ENCODE data around the gene SMIM10L1.
A peak's percentile ranks its signal among the peaks of the same experiment; 100 is the strongest.

SMIM10L1 gene

DNA sequence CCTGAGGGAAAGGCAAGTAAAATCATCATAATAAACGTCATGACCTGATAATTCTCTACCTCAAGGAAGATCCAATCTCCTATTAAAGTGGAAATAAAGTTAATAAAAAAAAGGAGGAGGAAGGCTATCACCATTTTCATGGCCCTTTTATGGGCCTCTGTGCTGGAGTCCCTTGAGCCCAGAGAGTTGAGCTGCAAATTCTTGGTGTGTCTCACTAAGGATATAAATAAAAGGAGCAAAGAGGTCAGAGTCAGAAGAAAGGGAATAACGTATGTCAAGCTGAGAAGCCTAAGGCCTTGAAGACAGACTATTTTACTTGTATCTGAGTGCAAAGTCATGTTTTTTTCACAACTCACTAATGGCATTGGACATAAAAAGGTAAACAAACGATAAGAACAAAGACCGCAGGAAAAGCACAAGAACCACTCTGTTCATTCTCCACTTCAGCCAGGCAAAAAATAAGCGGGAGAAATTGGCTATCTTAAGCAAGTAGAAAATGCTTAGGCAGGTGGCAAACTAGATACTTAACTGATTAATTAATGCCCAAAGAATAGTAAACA is 12.0 kb upstream of the SMIM10L1 start:
- peaks cover 4% of the 10 kb centered on the region for H3K36me3 ChIP-seq (ENCODE audit: control insufficient read depth, insufficient read depth, low read length)
- no peaks in the 10 kb centered on the region for H3K27me3 ChIP-seq (ENCODE audit: control insufficient read depth, insufficient read depth, low read length)
- no peak overlapping the region for H3K4me3 ChIP-seq (ENCODE audit: low read length)
- H3K27ac ChIP-seq (ENCODE audit: low read depth, low read length) = no peak overlapping the region
- no peaks in the 10 kb centered on the region for H3K4me1 ChIP-seq (ENCODE audit: control insufficient read depth, insufficient read depth, low read length)
- no peak overlapping the region for H3K9ac ChIP-seq (ENCODE audit: low read length)

DNA sequence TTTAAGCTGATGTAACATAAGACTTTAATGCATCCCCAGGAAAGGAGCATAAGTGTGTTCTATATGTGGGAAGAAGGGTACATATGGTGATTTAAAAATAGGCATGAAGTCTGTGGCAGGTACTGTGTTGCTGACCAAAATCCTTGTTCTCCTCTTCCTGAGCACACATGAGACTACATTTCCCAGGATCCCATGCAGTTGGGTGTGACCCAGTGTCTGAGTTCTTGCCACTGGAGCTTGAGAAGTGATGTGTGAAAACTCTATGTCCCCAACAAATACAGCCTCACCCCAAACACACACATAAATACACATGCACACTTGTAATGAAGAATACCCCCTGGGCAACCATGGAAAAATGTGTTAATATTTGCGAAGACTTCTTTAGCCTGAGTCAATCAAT is 8.5 kb upstream of the SMIM10L1 start:
- Histone ChIP-seq H3K4me3 (ENCODE audit: low read length) (no peak overlapping the region), H3K27me3 (ENCODE audit: control insufficient read depth, insufficient read depth, low read length) (no peaks in the 10 kb centered on the region), H3K27ac (ENCODE audit: low read depth, low read length) (no peak overlapping the region), H3K9ac (ENCODE audit: low read length) (no peak overlapping the region), H3K36me3 (ENCODE audit: control insufficient read depth, insufficient read depth, low read length) (peaks cover 4% of the 10 kb centered on the region), H3K4me1 (ENCODE audit: control insufficient read depth, insufficient read depth, low read length) (no peaks in the 10 kb centered on the region)

DNA sequence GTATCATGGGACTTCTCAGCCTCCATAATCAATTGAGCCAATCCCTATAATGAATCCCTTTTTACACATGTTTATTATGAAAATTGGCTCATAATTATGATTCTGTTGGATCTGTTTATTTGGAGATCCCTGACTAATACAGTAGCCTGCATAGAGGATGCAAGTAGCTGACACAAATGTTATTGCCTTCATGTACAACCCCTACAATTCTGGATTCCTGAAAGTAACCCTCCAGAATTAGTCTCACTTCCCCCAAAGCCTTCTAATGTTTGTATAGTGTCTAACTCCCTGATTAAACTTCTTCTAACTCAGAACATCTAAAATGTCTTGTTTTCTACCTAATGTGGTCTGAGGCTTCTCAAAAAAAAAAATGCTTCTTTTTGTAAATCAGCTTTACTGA is 6.6 kb upstream of the SMIM10L1 start:
- H3K4me3 ChIP-seq (ENCODE audit: low read length) = no peak overlapping the region
- H3K27me3 ChIP-seq (ENCODE audit: control insufficient read depth, insufficient read depth, low read length) = no peaks in the 10 kb centered on the region
- peaks cover 4% of the 10 kb centered on the region for H3K36me3 ChIP-seq (ENCODE audit: control insufficient read depth, insufficient read depth, low read length)
- H3K9ac ChIP-seq (ENCODE audit: low read length) = no peak overlapping the region
- H3K27ac ChIP-seq (ENCODE audit: low read depth, low read length) = no peak overlapping the region
- peaks cover 4% of the 10 kb centered on the region for H3K4me1 ChIP-seq (ENCODE audit: control insufficient read depth, insufficient read depth, low read length)

DNA sequence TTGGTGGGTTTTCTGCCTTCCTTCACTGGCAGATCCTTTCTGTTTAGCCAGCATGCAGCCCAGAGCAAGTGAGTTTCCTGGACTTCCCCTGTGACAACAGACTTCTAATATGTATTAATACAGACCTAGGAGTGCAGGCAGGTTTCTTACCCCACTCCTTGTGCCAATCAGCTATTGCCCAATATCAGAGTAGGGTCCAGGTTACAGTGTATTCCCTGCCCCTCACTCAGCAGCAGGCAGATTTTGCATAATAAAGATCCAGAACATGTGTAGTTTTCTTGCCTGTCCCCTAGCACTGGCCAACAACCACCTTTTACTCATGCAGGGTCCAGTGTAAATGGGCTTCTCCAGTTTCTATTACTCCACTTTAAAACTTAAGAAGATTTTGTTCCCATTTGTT is 4.7 kb upstream of the SMIM10L1 start:
- H3K4me3 ChIP-seq (ENCODE audit: low read length) = no peak overlapping the region
- no peaks in the 10 kb centered on the region for H3K27me3 ChIP-seq (ENCODE audit: control insufficient read depth, insufficient read depth, low read length)
- H3K4me1 ChIP-seq (ENCODE audit: control insufficient read depth, insufficient read depth, low read length) = peaks cover 9% of the 10 kb centered on the region
- H3K36me3 ChIP-seq (ENCODE audit: control insufficient read depth, insufficient read depth, low read length) = peaks cover 4% of the 10 kb centered on the region
- H3K27ac ChIP-seq (ENCODE audit: low read depth, low read length) = no peak overlapping the region
- no peak overlapping the region for H3K9ac ChIP-seq (ENCODE audit: low read length)

DNA sequence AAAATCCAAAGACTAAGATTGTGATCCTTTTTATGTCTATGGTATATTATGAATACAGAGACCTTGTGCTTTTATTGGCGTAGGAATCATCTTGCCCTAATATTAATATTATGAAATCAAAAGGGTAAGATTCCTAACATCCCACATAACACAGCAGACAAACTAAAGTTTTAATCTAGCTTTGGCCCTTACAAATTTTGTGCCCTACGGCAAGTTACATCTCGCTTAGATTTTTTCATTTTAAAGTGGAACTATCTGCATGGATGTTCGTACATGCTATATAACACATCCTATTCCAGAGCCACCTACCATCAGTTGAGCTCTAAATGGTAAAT is 217 bp upstream of the SMIM10L1 start:
- no peaks in the 10 kb centered on the region for H3K36me3 ChIP-seq (ENCODE audit: control insufficient read depth, insufficient read depth, low read length)
- H3K9ac ChIP-seq (ENCODE audit: low read length) = peak overlapping the region; percentile 81
- H3K27ac ChIP-seq (ENCODE audit: low read depth, low read length) = peak overlapping the region; percentile 93
- peak overlapping the region; percentile 95 for H3K4me3 ChIP-seq (ENCODE audit: low read length)
- peaks cover 19% of the 10 kb centered on the region for H3K4me1 ChIP-seq (ENCODE audit: control insufficient read depth, insufficient read depth, low read length)
- no peaks in the 10 kb centered on the region for H3K27me3 ChIP-seq (ENCODE audit: control insufficient read depth, insufficient read depth, low read length)

GRCh38 chr12:11171969-11172675 is 1.1 kb downstream of the SMIM10L1 start:
- no peaks in the 10 kb centered on the region for H3K27me3 ChIP-seq (ENCODE audit: control insufficient read depth, insufficient read depth, low read length)
- peaks cover 19% of the 10 kb centered on the region for H3K4me1 ChIP-seq (ENCODE audit: control insufficient read depth, insufficient read depth, low read length)
- peak overlapping the region; percentile 93 for H3K27ac ChIP-seq (ENCODE audit: low read depth, low read length)
- H3K9ac ChIP-seq (ENCODE audit: low read length) = peak overlapping the region; percentile 60
- H3K4me3 ChIP-seq (ENCODE audit: low read length) = peak overlapping the region; percentile 95
- H3K36me3 ChIP-seq (ENCODE audit: control insufficient read depth, insufficient read depth, low read length) = no peaks in the 10 kb centered on the region

- Histone ChIP-seq H3K4me3 (ENCODE audit: low read length) (no peak overlapping the region), H3K27ac (ENCODE audit: low read depth, low read length) (no peak overlapping the region), H3K4me1 (ENCODE audit: control insufficient read depth, insufficient read depth, low read length) (peaks cover 18% of the 10 kb centered on the region), H3K9ac (ENCODE audit: low read length) (no peak overlapping the region), H3K27me3 (ENCODE audit: control insufficient read depth, insufficient read depth, low read length) (no peaks in the 10 kb centered on the region), H3K36me3 (ENCODE audit: control insufficient read depth, insufficient read depth, low read length) (no peaks in the 10 kb centered on the region)
These were observed 3.0 kb downstream of the SMIM10L1 start for GRCh38 chr12:11174022-11174421.

DNA sequence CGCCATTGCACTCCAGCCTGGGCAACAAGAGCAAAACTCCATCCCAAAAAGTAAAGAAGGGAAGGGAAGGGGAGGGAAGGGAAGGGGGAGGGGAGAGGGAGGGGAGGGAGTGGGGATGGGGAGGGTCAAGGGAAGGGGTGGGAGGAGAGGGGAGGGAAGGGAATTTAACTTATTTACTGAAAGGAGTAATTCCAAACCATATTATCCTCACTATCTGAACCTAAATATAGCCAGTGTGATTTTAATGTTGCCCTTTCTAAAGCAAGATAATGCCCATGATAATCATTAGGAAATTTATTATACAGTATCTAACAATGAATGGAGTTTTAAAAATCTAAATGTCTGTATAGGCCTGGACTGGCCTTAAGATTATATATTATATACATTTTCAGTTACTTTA is 7.3 kb downstream of the SMIM10L1 start:
- H3K36me3 ChIP-seq (ENCODE audit: control insufficient read depth, insufficient read depth, low read length) = no peaks in the 10 kb centered on the region
- peaks cover 2% of the 10 kb centered on the region for H3K4me1 ChIP-seq (ENCODE audit: control insufficient read depth, insufficient read depth, low read length)
- no peaks in the 10 kb centered on the region for H3K27me3 ChIP-seq (ENCODE audit: control insufficient read depth, insufficient read depth, low read length)
- no peak overlapping the region for H3K9ac ChIP-seq (ENCODE audit: low read length)
- no peak overlapping the region for H3K4me3 ChIP-seq (ENCODE audit: low read length)
- no peak overlapping the region for H3K27ac ChIP-seq (ENCODE audit: low read depth, low read length)

- no peak overlapping the region for H3K27ac ChIP-seq (ENCODE audit: low read depth, low read length)
- H3K36me3 ChIP-seq (ENCODE audit: control insufficient read depth, insufficient read depth, low read length) = no peaks in the 10 kb centered on the region
- H3K27me3 ChIP-seq (ENCODE audit: control insufficient read depth, insufficient read depth, low read length) = no peaks in the 10 kb centered on the region
- no peak overlapping the region for H3K4me3 ChIP-seq (ENCODE audit: low read length)
- no peak overlapping the region for H3K9ac ChIP-seq (ENCODE audit: low read length)
- H3K4me1 ChIP-seq (ENCODE audit: control insufficient read depth, insufficient read depth, low read length) = no peaks in the 10 kb centered on the region
These were observed 11.5 kb downstream of the SMIM10L1 start for GRCh38 chr12:11182529-11182928.

- H3K9ac ChIP-seq (ENCODE audit: low read length) = no peak overlapping the region
- H3K27me3 ChIP-seq (ENCODE audit: control insufficient read depth, insufficient read depth, low read length) = no peaks in the 10 kb centered on the region
- no peaks in the 10 kb centered on the region for H3K4me1 ChIP-seq (ENCODE audit: control insufficient read depth, insufficient read depth, low read length)
- no peaks in the 10 kb centered on the region for H3K36me3 ChIP-seq (ENCODE audit: control insufficient read depth, insufficient read depth, low read length)
- no peak overlapping the region for H3K4me3 ChIP-seq (ENCODE audit: low read length)
- no peak overlapping the region for H3K27ac ChIP-seq (ENCODE audit: low read depth, low read length)
These were observed 12.0 kb downstream of the SMIM10L1 start for GRCh38 chr12:11183011-11183410.

DNA sequence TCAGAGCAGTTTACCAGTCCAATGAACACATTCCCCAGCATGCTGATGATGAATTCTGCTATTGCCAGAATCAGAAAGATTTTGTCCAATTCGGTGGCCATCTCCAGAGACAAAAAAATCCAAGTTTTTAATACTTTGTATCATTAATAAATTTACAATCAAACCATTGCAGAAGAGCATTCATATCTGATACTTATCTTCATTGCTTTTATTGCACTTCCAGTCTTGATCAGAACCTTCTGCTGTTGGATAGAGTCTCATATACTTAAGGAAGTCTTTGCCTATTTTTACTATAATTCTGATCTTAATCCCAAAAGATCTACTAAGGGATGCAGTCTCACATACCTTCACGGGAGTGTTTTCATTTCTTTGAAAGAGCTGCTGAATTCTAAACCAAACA is 15.8 kb downstream of the SMIM10L1 start, which contains the start of gene TAS2R42:
TAS2R42 (minus strand) TSS at position 101 of the 400 bp plus-strand sequence; CDS start at position 101, 0 bp downstream.
- H3K4me1 ChIP-seq (ENCODE audit: control insufficient read depth, insufficient read depth, low read length) = no peaks in the 10 kb centered on the region
- H3K36me3 ChIP-seq (ENCODE audit: control insufficient read depth, insufficient read depth, low read length) = no peaks in the 10 kb centered on the region
- H3K4me3 ChIP-seq (ENCODE audit: low read length) = no peak within 1 kb of the TSS
- H3K27me3 ChIP-seq (ENCODE audit: control insufficient read depth, insufficient read depth, low read length) = no peaks in the 10 kb centered on the region
- no peak within 1 kb of the TSS for H3K27ac ChIP-seq (ENCODE audit: low read depth, low read length)
- no peak within 1 kb of the TSS for H3K9ac ChIP-seq (ENCODE audit: low read length)

DNA sequence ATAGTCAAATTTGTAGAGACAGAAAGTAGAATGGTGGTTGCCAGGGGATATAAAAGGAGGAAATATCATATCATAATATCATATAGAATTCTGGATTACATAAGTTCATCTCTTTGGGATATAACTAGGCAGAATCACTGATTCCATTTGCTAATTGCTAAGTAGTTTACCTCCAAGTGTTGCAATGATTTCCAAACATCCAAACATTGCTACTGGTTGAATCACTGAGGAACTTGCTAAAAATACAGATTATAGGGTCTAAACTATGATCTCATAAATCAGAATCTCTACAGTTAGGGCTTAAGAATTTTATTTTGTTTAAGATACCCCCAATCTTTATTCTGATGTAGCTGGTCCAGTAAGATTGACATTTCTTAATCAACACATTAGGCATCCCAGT is 31.8 kb downstream of the SMIM10L1 start:
- Histone ChIP-seq H3K4me3 (ENCODE audit: low read length) (no peak overlapping the region), H3K36me3 (ENCODE audit: control insufficient read depth, insufficient read depth, low read length) (no peaks in the 10 kb centered on the region), H3K4me1 (ENCODE audit: control insufficient read depth, insufficient read depth, low read length) (no peaks in the 10 kb centered on the region), H3K9ac (ENCODE audit: low read length) (no peak overlapping the region), H3K27me3 (ENCODE audit: control insufficient read depth, insufficient read depth, low read length) (no peaks in the 10 kb centered on the region), H3K27ac (ENCODE audit: low read depth, low read length) (no peak overlapping the region)

DNA sequence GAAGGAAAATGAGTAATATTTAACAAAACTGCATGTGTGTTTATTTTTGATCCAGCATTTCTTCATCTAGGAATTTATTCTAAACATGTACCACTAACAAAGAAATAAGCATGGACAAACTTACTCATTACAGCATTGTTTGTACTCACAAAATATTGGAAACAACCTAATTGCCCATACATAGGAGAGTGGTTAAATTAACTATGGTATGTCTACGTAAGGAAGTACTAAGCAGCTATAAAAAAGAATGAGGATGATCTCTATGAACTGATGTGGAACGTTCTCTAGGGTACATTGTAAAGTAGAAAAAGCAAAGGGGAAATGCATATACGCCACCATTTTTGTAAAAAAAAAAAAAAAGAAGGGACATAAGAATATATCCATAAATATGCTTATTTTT is 33.2 kb downstream of the SMIM10L1 start:
- Histone ChIP-seq H3K4me1 (ENCODE audit: control insufficient read depth, insufficient read depth, low read length) (no peaks in the 10 kb centered on the region), H3K4me3 (ENCODE audit: low read length) (no peak overlapping the region), H3K27me3 (ENCODE audit: control insufficient read depth, insufficient read depth, low read length) (no peaks in the 10 kb centered on the region), H3K27ac (ENCODE audit: low read depth, low read length) (no peak overlapping the region), H3K36me3 (ENCODE audit: control insufficient read depth, insufficient read depth, low read length) (no peaks in the 10 kb centered on the region), H3K9ac (ENCODE audit: low read length) (no peak overlapping the region)

All from rectal smooth muscle tissue (tissue), 1 donor.